Smooth muscle cell (in vitro differentiated cells): ENCODE data around the gene INSYN2B. TPM values are rescaled to one million over a fixed set of nuclear protein-coding genes. Genes with fewer than 3 reads are reported as not detected.

Source experiments
- DNase-seq: peaks from one replicate; lab custom pipeline; 2025; ENCODE audit not compliant: unreplicated experiment; lab: John Stamatoyannopoulos, UW
- H2AFZ ChIP-seq: fragments of 200-600 bp; sonication (generic); 2 replicates; pipeline ENCODE4 v1.6.0; 2016; ENCODE audit warnings: antibody characterized with exemption, low read depth, mild to moderate bottlenecking
- H3F3A ChIP-seq: fragments of 200-600 bp; sonication (generic); 2 replicates; pipeline ENCODE4 v1.6.0; 2017; ENCODE audit warnings: antibody characterized with exemption, low read depth
- H3K27ac ChIP-seq: fragments of 200-600 bp; sonication (generic); 2 replicates; pipeline ENCODE4 v1.5.1; 2016; ENCODE audit warnings: low read depth, mild to moderate bottlenecking
- H3K27me3 ChIP-seq: fragments of 200-600 bp; sonication (generic); 2 replicates; pipeline ENCODE4 v1.6.1; 2016; ENCODE audit warnings: low read depth, mild to moderate bottlenecking
- H3K36me3 ChIP-seq: fragments of 200-600 bp; sonication (generic); 2 replicates; pipeline ENCODE4 v1.5.1; 2016; ENCODE audit warnings: low read depth
- H3K4me1 ChIP-seq: fragments of 200-600 bp; sonication (generic); 2 replicates; pipeline ENCODE4 v1.5.1; 2016; ENCODE audit warnings: low read depth
- H3K4me2 ChIP-seq: fragments of 200-600 bp; sonication (generic); 2 replicates; pipeline ENCODE4 v1.6.0; 2016; ENCODE audit warnings: mild to moderate bottlenecking
- H3K4me3 ChIP-seq: fragments of 200-600 bp; sonication (generic); 2 replicates; pipeline ENCODE4 v1.5.1; 2016; ENCODE audit warnings: mild to moderate bottlenecking
- H3K79me2 ChIP-seq: fragments of 200-600 bp; sonication (generic); 2 replicates; pipeline ENCODE4 v1.6.0; 2016; ENCODE audit warnings: low read depth, mild to moderate bottlenecking
- H3K9ac ChIP-seq: fragments of 200-600 bp; sonication (generic); 2 replicates; pipeline ENCODE4 v1.6.0; 2016; ENCODE audit warnings: low read depth
- H3K9me3 ChIP-seq: fragments of 200-600 bp; sonication (generic); replicated peaks from 2 replicates; pipeline ENCODE4 v1.5.1; 2016; ENCODE audit warnings: low read depth
- H4K20me1 ChIP-seq: fragments of 200-600 bp; sonication (generic); 2 replicates; pipeline ENCODE4 v1.6.0; 2016; ENCODE audit warnings: low read depth
- WGBS: methylation state at CpG from one replicate; pipeline ENCODE4 v1.1.7; 2016; ENCODE audit warnings: low lambda C conversion rate; 5-methylcytosine and 5-hydroxymethylcytosine counted together
- polyA plus RNA-seq: library from polyadenylated mRNA; unstranded; fragments of >200 nt; fragmentation: Nextera tagmentation; extraction: Ambion mirVana; gene quantifications from 2 replicates; pipeline ENCODE4 v1.2.1, GENCODE V29; 2016
- total RNA-seq: library from RNA; depleted of rRNA; stranded (reverse); fragments of >200 nt; gene quantifications from 2 replicates; pipeline ENCODE4 v1.2.3, GENCODE V29; 2014
- TF ChIP-seq, protein P1 (sequence below): fragments of 200-600 bp; sonication (generic); IDR thresholded peaks from 2 replicates; pipeline ENCODE4 v1.5.1; 2017; ENCODE audit warnings: borderline replicate concordance, mild to moderate bottlenecking, antibody characterized with exemption; ENCODE audit not compliant: insufficient read depth, poor library complexity, severe bottlenecking

INSYN2B gene
- total and polyA plus RNA-seq, 2 experiments from 2014 or later: 2.7 to 13.8 TPM

DNA sequence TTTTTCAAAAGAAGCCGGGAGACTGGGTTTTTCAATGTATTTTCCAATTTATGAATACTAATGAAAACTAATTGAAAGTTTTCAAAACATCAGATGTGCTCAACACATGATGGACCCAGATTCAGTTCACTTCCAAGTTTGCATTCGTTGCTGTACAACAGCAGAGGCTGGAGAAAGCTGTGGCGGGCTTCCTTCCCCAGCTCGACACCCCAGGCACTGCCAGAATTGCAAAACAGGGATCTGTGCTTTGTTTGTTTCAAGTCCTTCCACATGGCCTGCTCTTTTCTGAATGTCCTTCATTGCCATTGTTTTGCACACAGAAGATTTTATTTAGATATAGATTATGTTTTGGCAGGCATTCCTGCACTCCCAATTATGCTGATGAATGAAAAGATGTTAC is 30.3 kb upstream of the INSYN2B start:
- Histone ChIP-seq H3K27me3 (peaks cover 4% of the 10 kb centered on the region), H3K4me3 (no peak overlapping the region), H3K79me2 (no peaks in the 10 kb centered on the region), H3K9me3 (no peaks in the 10 kb centered on the region), H3K27ac (no peak overlapping the region), H3K9ac (no peak overlapping the region), H3K4me2 (no peak overlapping the region), H2AFZ (no peak overlapping the region), H3K36me3 (no peaks in the 10 kb centered on the region), H3F3A (no peaks in the 10 kb centered on the region), H4K20me1 (no peaks in the 10 kb centered on the region), H3K4me1 (no peaks in the 10 kb centered on the region)
- 87% methylated on average over 4 of the region's 4 CpGs for WGBS
- no peak for DNase-seq
- TF ChIP-seq, protein P1, sequence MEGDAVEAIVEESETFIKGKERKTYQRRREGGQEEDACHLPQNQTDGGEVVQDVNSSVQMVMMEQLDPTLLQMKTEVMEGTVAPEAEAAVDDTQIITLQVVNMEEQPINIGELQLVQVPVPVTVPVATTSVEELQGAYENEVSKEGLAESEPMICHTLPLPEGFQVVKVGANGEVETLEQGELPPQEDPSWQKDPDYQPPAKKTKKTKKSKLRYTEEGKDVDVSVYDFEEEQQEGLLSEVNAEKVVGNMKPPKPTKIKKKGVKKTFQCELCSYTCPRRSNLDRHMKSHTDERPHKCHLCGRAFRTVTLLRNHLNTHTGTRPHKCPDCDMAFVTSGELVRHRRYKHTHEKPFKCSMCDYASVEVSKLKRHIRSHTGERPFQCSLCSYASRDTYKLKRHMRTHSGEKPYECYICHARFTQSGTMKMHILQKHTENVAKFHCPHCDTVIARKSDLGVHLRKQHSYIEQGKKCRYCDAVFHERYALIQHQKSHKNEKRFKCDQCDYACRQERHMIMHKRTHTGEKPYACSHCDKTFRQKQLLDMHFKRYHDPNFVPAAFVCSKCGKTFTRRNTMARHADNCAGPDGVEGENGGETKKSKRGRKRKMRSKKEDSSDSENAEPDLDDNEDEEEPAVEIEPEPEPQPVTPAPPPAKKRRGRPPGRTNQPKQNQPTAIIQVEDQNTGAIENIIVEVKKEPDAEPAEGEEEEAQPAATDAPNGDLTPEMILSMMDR: no peak

DNA sequence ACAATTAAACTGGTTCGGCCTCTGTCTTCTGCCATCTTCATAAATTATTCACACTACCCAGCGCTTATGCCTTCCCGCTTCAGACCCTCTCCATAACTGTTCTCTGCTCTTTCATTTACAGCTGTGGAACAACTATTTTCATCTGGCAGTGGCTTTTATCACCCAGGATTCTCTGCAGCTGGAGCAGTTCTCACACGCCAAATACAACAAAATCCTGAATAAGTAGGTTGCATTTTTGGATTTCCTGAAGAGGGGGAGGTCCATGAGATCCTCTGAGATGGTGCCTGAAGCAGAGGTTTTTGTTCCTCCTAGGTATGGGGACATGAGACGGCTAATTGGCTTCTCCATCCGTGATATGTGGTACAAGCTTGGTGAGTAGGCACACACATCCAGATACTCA is 28.1 kb upstream of the INSYN2B start:
- no peaks in the 10 kb centered on the region for H3K4me1 ChIP-seq
- no peaks in the 10 kb centered on the region for H3K36me3 ChIP-seq
- TF ChIP-seq, protein P1: no peak
- H3K9ac ChIP-seq: no peak overlapping the region
- 79% methylated on average over 6 of the region's 6 CpGs for WGBS
- no peaks in the 10 kb centered on the region for H4K20me1 ChIP-seq
- no peak for DNase-seq
- H3K27me3 ChIP-seq: peaks cover 4% of the 10 kb centered on the region
- H3K27ac ChIP-seq: no peak overlapping the region
- no peak overlapping the region for H3K4me3 ChIP-seq
- H3K4me2 ChIP-seq: no peak overlapping the region
- H3K9me3 ChIP-seq: no peaks in the 10 kb centered on the region
- no peaks in the 10 kb centered on the region for H3F3A ChIP-seq
- H3K79me2 ChIP-seq: no peaks in the 10 kb centered on the region
- no peak overlapping the region for H2AFZ ChIP-seq

- Histone ChIP-seq H3K9ac (no peak overlapping the region), H3K79me2 (no peaks in the 10 kb centered on the region), H3K27me3 (peaks cover 4% of the 10 kb centered on the region), H3F3A (no peaks in the 10 kb centered on the region), H3K4me2 (no peak overlapping the region), H3K4me3 (no peak overlapping the region), H3K27ac (no peak overlapping the region), H4K20me1 (no peaks in the 10 kb centered on the region), H3K36me3 (no peaks in the 10 kb centered on the region), H3K4me1 (no peaks in the 10 kb centered on the region), H3K9me3 (no peaks in the 10 kb centered on the region), H2AFZ (no peak overlapping the region)
- TF ChIP-seq, protein P1: no peak
- DNase-seq: no peak
- 89% methylated on average over 6 of the region's 6 CpGs for WGBS
Observed at GRCh38 chr5:170006021-170006420, 25.7 kb upstream of the INSYN2B start.

- Histone ChIP-seq H3K4me1 (no peaks in the 10 kb centered on the region), H3K27ac (no peak overlapping the region), H3K9ac (no peak overlapping the region), H3K79me2 (no peaks in the 10 kb centered on the region), H3F3A (no peaks in the 10 kb centered on the region), H4K20me1 (no peaks in the 10 kb centered on the region), H2AFZ (no peak overlapping the region), H3K4me3 (no peak overlapping the region), H3K9me3 (no peaks in the 10 kb centered on the region), H3K36me3 (no peaks in the 10 kb centered on the region), H3K27me3 (no peaks in the 10 kb centered on the region), H3K4me2 (no peak overlapping the region)
- no peak for DNase-seq
- WGBS: 90% methylated on average over 2 of the region's 2 CpGs
- TF ChIP-seq, protein P1: no peak
Observed at GRCh38 chr5:170000155-170000554, 19.9 kb upstream of the INSYN2B start.
